ENCODE results near the gene HELZ2. TPM values are rescaled to one million over a fixed set of nuclear protein-coding genes. Genes with fewer than 3 reads are reported as not detected.

The HELZ2 gene
- total RNA-seq, 1 donor from 2014 or later = 120 TPM

- intact Hi-C loops (cut with micrococcal nuclease) = loop anchor here (1.0 to 5.0 kb wide), 11 partner anchors 16 to 625 kb away; partner anchors contain the start of genes GMEB2, HELZ2, PPDPF and PTK6
These were observed 20.6 kb downstream of the HELZ2 start for GRCh38 chr20:63553251-63553932.

DNA sequence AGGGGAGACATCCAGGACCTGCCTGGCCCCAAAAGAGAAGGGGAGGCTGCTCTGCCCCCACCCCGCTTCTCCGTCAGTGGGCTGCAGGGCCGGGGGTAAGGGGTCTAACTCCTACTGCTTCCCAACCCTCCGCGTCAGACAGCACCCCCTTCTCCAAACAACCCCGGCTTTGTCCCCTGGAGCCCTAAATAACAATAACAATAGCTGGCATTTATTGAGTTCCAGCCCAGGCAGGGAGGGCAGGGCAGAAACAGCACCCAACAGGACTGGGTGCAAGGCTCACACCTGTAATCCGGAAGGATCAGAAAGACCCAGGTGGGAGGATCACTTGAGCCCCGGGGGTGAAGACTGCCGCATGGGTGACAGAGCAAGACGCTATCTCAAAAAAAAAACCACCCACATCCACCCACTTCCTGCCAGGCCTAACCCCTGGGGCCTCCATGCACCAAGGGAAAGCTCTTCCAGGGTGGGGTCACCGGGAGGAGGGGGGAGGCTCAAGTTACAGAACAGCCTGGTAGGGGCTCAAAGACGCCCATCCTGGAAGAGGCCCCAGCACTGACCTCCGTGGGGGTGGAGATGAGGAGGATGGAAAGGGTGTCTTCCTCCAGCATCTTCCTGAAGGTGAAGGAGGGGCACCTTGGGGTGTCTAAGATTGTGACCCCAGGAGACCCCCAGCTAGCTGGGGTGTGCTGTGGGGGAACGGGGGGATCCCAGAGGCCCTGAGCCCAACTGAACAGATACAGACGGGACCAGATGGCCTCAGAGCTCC, 21.4 kb downstream of the HELZ2 start:
- intact Hi-C loops (cut with micrococcal nuclease) = loop anchor here (1.0 to 5.0 kb wide), 11 partner anchors 15 to 624 kb away; partner anchors contain the start of genes GMEB2, HELZ2, PPDPF and PTK6

DNA sequence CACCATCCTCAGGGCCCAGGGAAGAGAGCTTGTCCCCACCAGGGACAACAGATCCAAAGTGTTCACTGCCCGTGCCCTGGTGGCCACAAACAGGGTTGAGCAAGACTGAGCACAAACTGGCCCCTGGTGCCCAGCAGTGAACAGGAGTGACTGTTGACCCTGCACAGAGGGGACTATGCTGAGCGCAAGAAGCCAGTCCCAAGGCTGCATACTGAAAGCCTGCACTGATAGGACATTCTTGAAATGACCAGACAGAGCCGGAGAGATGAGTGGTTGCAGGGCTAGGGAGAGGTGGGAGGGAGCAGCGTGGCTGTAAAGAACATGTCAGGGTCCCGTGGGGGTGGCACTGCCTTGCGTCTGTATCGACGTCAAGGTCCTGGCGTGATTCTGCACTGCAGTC, 23.0 kb downstream of the HELZ2 start:
- intact Hi-C loops (cut with micrococcal nuclease) = loop anchor here (5.0 kb wide), 2 partner anchors 316 to 526 kb away; partner anchors contain the start of genes RGS19 and TPD52L2

GRCh38 chr20:63549679-63550282, 24.3 kb downstream of the HELZ2 start:
- intact Hi-C loops (cut with micrococcal nuclease) = loop anchor here (5.0 kb wide), 2 partner anchors 318 to 528 kb away; partner anchors contain the start of genes RGS19 and TPD52L2

GRCh38 chr20:63549019-63549418, 25.0 kb downstream of the HELZ2 start:
- intact Hi-C loops (cut with micrococcal nuclease) = no loop called here

GRCh38 chr20:63548542-63548941, 25.5 kb downstream of the HELZ2 start:
- intact Hi-C loops (cut with micrococcal nuclease) = no loop called here

DNA sequence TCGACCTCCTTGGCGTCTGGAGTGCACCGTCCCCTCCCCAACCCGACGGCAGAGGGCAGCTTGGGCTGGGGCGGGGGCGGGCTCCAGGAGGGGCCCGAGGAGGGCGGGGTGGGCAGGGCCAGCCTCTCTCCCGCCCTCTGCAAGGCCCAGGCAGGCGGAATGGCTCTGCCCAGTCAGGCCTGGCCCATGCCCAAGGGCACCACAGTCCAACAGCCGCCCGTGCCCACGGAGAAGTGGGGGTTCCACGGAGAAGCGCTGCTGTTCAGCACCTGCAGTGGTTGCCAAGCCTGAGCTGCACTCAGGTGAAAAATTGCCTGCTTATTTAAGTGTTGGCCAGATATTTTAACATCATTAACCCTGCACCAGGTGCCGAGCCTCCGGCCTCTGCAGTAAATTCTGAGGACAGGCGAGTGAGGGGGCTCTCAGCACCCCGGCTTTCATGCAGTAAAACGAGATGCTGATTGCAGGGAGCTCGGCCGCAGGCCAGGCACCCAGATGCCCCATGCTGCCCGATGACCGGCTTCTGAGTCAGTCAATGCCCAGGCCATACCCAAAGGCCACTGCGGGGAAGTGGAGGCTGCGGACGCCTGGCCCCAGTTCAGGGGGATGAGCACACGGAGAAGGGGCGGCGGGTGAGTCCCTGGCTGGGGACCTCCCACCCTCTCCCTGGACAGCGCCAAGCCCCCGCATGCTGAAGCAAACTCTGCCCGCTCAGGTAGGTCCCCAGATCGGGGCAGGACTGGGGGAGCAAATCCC, 26.1 kb downstream of the HELZ2 start, which contains the start of gene SRMS:
SRMS (minus strand) TSS at position 25 of the 756 bp plus-strand sequence. CDS start 286 bp downstream, outside the sequence.
- intact Hi-C loops (cut with micrococcal nuclease) = no loop called here

DNA sequence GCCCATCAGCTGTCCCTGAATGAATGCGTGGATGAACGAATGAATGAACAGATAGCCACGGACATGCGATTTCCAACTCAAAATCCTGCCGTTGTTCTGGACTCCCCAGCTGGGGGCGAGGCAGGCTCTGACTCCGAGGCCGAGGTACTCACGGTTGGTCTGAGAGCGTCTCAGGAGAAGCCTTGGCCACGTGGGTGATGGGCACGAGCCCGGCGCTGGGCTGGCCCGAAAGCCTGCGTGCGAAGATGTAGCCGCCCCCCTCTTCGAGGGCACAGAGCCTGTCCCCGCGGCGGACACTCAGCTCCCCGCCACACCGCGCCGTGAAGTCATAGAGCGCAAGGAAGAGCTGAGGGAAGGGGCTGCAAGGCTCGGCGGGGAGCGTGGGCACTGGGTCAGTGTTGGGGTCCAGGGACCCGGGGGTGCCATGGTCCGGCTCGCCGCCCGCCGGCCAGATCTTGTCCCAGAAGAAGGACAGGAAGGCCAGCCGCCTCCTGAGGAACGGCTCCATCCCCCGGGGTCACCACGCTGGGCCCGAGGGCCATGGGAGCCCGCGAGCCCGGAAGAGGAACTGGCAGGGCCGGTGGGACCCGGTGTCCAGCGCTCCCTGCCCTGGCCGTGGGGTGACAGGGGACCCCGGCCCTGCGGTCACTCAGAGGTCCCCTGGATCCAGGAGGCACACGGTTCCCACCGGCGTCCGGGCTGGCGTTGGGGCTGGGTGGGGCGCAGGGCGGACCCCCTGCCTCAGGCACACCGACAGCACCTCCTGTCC, 26.9 kb downstream of the HELZ2 start:
- intact Hi-C loops (cut with micrococcal nuclease) = no loop called here

DNA sequence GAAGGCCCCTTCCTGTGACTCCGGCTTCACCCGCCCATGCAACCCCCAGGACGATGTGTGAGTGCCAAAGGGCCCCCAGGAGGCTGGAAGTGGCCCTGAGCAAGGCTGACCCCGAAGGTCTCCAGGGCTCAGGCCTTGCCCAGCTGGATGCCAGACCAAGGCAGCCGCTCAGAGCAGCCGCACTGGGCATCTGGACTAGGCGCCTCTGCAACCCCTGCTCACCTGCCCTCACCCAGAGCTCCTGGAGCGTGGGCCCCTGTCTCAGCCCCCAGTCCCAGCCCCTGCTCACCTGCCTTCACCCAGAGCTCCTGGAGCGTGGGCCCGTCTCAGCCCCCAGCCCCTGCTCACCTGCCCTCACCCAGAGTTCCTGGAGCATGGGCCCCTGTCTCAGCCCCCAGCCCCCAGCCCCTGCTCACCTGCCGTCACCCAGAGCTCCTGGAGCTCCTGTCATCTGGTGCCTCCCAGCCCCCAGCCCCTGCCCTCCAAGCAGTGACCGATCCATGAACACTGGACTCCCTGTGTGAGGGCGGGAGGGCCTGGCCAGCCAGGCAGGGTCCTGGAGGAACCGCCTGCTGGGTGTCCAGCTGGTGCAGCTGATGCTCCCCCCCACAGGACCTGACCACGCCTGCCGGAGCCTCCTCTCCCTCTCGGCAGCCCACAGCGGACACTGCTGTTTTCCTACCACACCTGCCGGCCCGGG, 27.6 kb downstream of the HELZ2 start:
- intact Hi-C loops (cut with micrococcal nuclease) = no loop called here

DNA sequence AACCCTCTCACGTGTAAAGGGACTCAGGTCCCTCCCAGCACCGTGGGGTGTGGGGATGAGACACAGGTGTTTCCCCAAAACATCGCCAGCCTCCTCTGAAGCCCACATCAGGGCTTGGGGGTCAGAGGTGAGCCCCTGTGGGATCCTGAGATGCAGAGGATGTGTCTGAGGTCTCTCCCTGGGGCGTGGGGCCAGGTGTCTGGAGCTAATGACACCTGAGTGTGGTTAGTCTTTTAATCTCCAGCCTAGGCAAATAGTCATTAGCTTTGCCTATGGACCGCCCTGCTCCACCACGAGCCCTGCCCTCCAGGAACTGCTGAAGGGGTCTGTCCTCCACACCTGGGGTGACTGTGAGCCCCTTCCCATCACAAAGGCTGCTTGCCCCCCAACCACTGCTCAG, 28.2 kb downstream of the HELZ2 start:
- intact Hi-C loops (cut with micrococcal nuclease) = no loop called here

GRCh38 chr20:63544958-63545516, 29.0 kb downstream of the HELZ2 start:
- intact Hi-C loops (cut with micrococcal nuclease) = no loop called here

DNA sequence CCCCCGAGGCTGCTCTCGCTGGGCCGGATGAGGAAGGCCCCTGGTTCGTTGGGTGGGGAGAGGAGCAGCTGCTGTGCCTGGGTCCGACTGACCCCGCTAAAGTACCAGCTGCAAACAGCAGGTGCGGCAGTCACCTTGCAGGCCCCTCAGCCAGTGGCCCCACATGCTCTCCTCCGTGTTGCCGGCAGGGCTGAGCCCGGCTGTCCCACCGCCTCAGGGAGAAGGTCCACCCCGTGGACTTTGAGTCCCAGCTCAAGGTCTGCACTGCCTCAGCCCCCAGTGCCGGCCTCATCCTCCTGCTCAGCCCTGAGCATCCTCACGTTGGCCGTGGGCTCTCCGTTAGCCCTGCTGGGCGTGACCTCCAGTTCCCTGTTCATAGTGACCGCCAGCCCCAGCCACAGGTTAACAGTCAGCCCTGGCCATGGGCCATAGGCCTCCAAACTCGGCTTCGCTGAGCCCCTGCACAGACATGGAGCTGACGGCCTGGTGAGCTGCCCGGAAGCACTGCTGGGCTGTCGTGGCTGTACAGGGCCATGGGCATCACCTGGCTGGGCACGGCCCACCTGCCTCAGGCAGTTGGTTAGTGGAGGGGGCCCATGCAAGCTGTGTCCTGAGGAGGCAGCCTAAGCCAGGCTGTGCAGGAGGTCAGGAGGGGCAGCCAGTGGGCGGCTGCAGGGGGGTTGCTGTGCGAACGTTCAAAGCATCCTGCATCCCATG, 29.6 kb downstream of the HELZ2 start:
- intact Hi-C loops (cut with micrococcal nuclease) = no loop called here

GRCh38 chr20:63543733-63544132, 30.3 kb downstream of the HELZ2 start:
- intact Hi-C loops (cut with micrococcal nuclease) = no loop called here

DNA sequence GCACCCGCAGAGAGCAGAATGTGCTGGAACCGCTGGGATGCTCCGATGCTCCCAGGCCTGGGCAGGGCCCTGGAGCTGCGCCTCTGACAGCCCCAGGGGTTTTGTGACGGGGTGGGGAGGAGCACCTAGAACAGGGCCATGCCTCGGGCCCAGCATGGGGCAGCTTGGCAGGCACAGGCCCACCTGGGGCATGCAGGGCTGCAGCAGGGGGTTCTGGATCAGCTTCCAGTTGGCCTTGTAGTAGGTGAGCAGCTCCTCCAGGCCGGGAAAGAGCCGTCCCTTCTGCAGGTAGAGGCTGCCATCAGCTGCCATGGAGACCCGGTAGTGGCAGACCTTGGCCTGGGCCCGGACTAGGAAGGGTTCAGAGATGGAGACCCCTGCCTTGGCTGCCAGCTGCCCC, 30.9 kb downstream of the HELZ2 start:
- intact Hi-C loops (cut with micrococcal nuclease) = no loop called here

DNA sequence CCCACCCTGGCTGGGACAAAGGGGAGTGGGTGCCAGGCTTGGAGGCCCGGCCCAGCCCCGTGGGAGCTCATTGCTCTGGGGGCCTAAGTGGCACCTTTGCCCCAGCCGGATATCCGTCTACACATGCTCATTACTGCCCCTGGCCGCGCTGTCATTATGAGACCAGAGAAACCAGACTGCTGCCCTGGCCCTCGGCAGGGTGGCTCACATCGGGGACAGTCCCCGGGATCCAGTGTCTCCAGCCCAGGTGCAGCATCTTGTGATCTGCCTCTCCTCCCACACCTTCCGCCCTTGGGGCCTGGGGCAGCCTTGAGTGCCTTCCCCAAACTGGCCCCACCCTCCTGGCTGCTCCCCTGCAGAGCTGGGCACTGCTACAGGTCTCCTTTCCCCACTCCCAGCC, 31.3 kb downstream of the HELZ2 start:
- intact Hi-C loops (cut with micrococcal nuclease) = no loop called here

DNA sequence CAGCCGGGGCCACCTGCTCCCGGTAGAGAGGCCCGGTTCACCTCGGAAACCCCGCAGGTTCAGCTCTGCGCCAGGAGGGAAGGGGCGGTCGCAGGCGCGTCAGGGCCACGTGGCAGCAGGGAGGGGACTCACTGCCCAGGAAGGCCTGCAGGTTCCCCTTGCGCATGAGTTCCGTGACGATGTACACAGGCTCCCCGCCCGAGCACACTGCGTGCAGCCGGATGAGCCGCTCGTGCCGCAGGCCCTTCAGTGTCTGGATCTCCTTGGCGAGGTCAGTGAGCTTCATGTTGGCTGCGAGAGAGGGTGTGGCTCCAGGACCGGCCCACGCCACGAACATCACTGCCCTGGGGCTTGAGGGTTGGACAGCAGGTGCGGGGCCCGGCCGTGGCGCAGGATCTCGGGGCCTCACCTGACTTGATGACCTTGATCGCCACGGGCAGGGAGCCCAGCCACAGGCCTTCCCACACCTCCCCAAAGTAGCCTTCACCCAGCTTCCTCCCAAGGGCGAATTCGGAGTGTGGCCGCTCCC, 31.9 kb downstream of the HELZ2 start:
- intact Hi-C loops (cut with micrococcal nuclease) = no loop called here

DNA sequence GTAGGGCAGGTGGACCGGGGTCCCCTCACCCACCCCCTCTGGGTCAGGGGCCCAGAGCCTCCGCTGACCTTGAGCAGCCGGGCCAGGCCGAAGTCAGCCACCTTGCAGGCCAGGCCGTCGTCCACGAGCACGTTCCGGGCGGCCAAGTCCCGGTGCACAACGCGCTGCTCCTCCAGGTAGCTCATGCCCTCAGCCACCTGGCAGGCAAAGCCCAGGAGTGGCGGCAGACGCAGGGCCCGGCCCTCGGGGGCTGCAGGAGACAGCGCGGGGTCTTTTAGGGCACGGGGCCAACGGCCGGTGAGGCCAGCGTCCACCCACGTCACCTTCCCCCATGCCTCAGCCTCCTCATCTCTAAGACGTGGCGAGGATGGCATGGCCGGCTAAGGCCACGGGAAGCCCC, 32.7 kb downstream of the HELZ2 start:
- intact Hi-C loops (cut with micrococcal nuclease) = no loop called here

GRCh38 chr20:63540417-63541186, 33.4 kb downstream of the HELZ2 start:
- intact Hi-C loops (cut with micrococcal nuclease) = no loop called here
